ENCODE data around the gene DQX1. TPM values are rescaled to one million over a fixed set of nuclear protein-coding genes. Genes with fewer than 3 reads are reported as not detected.
A peak's percentile ranks its signal among the peaks of the same experiment; 100 is the strongest.

DQX1 gene
- total and polyA plus RNA-seq, 9 of the 15 experiments (the other 6 are each of a cell fraction or from before 2014, with no cell fraction given) = 0.04 to 0.38 (median 0.18) TPM; not detected in 1

GRCh38 chr2:74503506-74504475 lies 22.2 kb downstream of the DQX1 start (continued):
- TF ChIP-seq GTF2E2 (tag; IDR thresholded peaks at IDR 0.05) = peak; percentile 55
- no peak for TF ChIP-seq CBX3 (IDR thresholded peaks at IDR 0.05; ENCODE audit: borderline replicate concordance in 1 of 2, low read length in 2 of 2)
- TF ChIP-seq ARID1B (IDR thresholded peaks at IDR 0.05) = 0 out of 2 replicates have a peak, but pooled peaks have one; percentile 5
- TF ChIP-seq POLR2B (IDR thresholded peaks at IDR 0.05; ENCODE audit: low read depth, partially characterized antibody) = no peak
- TF ChIP-seq, protein P1, sequence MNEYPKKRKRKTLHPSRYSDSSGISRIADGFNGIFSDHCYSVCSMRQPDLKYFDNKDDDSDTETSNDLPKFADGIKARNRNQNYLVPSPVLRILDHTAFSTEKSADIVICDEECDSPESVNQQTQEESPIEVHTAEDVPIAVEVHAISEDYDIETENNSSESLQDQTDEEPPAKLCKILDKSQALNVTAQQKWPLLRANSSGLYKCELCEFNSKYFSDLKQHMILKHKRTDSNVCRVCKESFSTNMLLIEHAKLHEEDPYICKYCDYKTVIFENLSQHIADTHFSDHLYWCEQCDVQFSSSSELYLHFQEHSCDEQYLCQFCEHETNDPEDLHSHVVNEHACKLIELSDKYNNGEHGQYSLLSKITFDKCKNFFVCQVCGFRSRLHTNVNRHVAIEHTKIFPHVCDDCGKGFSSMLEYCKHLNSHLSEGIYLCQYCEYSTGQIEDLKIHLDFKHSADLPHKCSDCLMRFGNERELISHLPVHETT (CRISPR knock-in tag; conservative IDR thresholded peaks at IDR 0.05 in 1 of 2, IDR thresholded peaks at IDR 0.05 in 1 of 2) = peak in 1 of 2 experiments; percentile 3; a peak in 1 of 4 replicates
- TF ChIP-seq, protein P2, sequence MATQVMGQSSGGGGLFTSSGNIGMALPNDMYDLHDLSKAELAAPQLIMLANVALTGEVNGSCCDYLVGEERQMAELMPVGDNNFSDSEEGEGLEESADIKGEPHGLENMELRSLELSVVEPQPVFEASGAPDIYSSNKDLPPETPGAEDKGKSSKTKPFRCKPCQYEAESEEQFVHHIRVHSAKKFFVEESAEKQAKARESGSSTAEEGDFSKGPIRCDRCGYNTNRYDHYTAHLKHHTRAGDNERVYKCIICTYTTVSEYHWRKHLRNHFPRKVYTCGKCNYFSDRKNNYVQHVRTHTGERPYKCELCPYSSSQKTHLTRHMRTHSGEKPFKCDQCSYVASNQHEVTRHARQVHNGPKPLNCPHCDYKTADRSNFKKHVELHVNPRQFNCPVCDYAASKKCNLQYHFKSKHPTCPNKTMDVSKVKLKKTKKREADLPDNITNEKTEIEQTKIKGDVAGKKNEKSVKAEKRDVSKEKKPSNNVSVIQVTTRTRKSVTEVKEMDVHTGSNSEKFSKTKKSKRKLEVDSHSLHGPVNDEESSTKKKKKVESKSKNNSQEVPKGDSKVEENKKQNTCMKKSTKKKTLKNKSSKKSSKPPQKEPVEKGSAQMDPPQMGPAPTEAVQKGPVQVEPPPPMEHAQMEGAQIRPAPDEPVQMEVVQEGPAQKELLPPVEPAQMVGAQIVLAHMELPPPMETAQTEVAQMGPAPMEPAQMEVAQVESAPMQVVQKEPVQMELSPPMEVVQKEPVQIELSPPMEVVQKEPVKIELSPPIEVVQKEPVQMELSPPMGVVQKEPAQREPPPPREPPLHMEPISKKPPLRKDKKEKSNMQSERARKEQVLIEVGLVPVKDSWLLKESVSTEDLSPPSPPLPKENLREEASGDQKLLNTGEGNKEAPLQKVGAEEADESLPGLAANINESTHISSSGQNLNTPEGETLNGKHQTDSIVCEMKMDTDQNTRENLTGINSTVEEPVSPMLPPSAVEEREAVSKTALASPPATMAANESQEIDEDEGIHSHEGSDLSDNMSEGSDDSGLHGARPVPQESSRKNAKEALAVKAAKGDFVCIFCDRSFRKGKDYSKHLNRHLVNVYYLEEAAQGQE (IDR thresholded peaks at IDR 0.05; ENCODE audit: borderline replicate concordance) = peak; percentile 42; the same call in 1 of the 2 replicates
- TF ChIP-seq, protein P2 (CRISPR knock-in tag; IDR thresholded peaks at IDR 0.05; ENCODE audit: low read depth) = peak; percentile 3; the same call in 1 of the 2 replicates
- no peak for TF ChIP-seq POLR2AphosphoS2 (IDR thresholded peaks at IDR 0.05; ENCODE audit: low read length)
- TF ChIP-seq ILK (tag; IDR thresholded peaks at IDR 0.05; ENCODE audit: borderline replicate concordance, low read depth) = no peak
- TF ChIP-seq ZNF445 (CRISPR knock-in tag; IDR thresholded peaks at IDR 0.05; ENCODE audit: low read depth) = no peak
- 0 out of 2 replicates have a peak, but pooled peaks have one; percentile 10 for TF ChIP-seq TOE1 (IDR thresholded peaks at IDR 0.05; ENCODE audit: borderline replicate concordance)
- no peak for TF ChIP-seq TOE1 (CRISPR knock-in tag; IDR thresholded peaks at IDR 0.05; ENCODE audit: borderline replicate concordance, low read depth)
- TF ChIP-seq PKNOX1 (IDR thresholded peaks at IDR 0.05) = peak; percentile 3
- peak; percentile 87 for TF ChIP-seq FOSL1 (tag; conservative IDR thresholded peaks at IDR 0.05)
- no peak for TF ChIP-seq CXXC5 (CRISPR knock-in tag; IDR thresholded peaks at IDR 0.05)
- TF ChIP-seq EP400 (IDR thresholded peaks at IDR 0.05) = 0 out of 2 replicates have a peak, but pooled peaks have one; percentile 0

Measured in K562 (cell line).